ACHN (cell line): Measurements from ENCODE around the gene FUBP3.

Experiments used
- DNase-seq: peaks from one replicate; pipeline ENCODE4 v3.0.0-alpha.2; 2015
- in situ Hi-C: cut with HindIII; loops from 2 replicates; pipeline ENCODE4 v1.10.0; 2017; ENCODE audit warnings: low sequenced_read_pairs, low pct_ligation_motif_present, low pct_unique_long_range_greater_than_20kb

FUBP3 gene

DNA sequence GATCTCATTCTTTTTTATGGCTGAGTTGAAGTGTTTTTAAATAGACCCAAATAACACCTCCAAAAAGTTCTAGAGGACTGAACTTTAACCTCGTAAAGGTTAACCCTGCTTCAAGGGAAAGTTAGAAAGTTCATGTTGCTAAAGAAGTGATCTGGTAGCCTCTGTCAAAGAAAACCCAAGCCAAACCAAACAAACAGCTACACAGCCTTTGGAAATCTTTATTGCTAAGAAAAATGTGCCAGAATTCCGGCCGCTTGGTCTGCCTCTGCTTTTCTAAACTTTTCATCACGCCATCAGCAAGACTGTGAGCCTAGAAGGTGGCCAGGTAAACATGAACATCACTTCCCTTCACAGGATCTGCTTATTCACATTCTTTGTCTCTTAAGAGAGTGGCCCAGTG, 17.9 kb downstream of the FUBP3 start:
- in situ Hi-C loops: no loop called here
- DNase-seq: no peak

DNA sequence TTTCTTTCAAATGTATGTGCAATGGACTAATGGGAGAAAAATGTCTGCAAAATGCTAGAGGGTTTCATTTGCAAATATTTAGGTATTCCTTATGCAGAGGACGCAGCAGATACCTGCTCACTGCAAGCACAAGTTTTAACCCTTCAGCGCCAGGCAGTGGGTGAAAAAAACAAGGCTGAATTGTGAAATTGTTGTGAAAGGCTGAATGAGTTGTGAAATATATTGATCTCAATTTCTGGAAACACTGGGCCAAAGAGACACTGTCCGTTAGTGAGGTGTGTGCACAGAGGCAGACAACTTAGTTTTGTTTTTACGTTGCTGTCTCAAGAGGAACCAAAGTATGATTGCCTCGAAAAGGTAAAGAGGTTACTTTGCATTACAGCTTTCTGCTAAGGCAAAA, 18.8 kb downstream of the FUBP3 start:
- no peak for DNase-seq
- in situ Hi-C loops: no loop called here

DNA sequence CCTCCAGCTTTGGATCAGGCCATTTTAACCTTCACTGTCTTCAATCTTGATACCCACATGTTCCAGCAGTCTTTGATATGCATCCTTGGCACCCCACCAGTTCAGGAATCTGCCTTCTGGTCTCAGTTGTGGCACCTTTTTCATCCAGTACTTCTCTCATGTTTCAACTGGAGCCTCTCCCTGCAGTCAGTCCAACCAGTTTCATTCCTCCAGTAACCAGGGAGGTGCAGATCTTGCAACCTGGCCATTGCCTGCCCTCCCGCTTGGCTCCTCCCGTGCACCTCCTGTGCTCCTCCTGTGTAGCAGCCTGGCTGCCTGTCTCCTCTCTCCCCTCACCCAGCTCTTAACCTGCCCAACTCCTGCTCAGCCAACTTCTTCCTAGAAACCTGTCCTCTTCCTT, 20.2 kb downstream of the FUBP3 start:
- no peak for DNase-seq
- in situ Hi-C loops: no loop called here

DNA sequence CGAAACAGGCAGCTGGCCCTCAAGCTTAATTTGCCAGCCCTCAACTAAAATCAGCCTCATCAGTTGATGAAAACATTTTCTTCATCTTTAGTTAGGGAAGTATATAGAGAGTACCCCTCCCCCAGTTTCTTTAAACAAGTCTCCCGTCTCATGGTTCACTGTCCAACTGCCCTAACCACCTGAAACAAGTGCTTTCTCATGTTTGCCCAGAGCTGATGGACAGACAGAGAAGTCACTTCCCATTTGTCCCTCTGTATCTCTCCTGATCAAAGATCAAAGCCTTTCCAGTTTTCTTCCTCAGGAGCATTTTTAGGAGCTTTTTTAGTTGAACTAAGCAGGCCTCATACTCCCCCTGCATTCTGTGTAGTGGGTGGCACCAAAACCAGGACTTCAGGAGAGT, 21.7 kb downstream of the FUBP3 start:
- in situ Hi-C loops: no loop called here
- no peak for DNase-seq

DNA sequence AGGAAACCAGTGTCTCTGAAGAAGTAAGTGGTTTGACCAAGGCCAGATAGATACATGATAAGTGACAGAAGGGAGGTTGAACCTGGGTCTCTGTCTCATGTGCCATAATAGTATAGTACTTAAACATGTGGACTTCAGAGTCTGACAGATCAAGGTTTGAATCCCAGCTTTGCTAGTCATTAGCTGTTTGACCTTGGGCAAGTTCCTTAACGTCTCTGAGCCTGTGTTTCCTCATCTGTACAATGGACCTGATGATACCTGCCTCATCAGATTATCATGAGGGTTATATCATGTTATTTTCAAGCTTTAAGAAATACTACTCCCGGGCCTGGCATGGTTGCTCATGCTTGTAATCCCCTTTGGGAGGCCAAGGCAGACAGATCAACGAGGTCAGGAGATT, 24.9 kb downstream of the FUBP3 start:
- no peak for DNase-seq
- in situ Hi-C loops: no loop called here

DNA sequence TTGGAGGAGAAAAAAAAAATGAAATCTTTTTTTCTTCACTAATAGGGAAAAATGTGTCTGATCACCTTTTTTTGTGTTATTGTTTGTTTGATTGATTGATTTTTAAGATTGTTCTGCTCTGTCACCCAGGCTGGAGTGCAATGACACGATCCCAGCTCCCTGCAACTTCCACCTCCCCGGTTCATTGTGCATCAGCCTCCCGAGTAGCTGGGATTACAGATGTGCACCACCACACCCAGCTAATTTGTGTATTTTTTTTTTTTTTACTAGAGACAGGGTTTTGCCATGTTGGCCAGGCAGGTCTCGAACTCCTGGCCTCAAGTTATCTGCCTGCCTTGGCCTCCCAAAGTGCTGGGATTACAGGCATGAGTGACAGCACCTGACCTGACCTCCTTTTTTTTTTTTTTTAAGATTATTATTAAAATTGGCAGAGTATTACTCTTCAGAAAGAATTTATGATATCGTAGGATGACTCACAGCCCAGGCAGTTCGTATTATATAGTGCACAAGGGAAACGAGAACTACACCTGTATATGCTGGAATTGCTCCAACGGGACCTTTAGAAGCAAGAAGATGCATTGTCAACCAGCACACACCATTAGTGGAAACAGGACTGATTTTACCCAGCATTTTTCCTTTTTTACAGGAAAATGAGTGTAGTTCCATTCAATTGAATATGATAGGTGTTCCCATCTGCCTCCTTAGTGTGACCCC, 27.7 kb downstream of the FUBP3 start:
- in situ Hi-C loops: no loop called here
- no peak for DNase-seq

DNA sequence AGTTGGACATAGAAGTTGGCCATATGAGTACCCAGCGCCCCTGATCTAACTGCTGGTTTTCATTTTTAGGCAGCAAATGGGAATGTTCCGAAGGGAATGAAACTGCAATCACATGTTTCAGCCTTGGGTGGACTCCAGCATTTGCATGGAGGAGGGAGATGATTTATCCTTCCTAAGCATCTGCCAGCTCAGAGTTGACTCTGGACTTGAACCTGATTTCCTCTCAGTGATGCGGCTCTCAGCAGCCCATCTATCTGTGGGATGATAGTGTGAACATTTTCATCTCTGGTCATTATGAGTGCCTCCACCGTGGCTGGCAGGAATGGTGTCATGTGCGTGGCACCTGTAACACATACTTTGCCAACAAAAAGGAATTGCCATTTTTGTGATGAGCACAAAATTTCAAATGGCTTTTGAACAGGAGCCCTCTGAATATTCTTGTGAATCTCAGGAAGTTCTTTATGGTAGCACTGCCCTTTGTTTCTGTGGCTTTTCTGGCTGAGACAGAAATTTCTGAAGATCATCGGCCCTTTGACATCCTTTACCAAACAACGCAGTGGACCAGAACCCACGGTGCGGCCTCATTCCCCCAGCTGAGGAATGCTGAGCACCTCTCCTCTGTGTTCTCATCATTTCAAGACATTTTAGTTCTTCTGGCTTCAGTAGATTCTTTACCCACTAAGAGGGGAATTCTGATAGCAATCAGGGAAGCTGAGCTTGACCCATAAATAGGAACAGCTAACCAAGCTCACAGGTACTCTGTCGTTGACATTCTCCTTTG, 28.5 kb downstream of the FUBP3 start:
- DNase-seq: no peak
- in situ Hi-C loops: no loop called here

DNA sequence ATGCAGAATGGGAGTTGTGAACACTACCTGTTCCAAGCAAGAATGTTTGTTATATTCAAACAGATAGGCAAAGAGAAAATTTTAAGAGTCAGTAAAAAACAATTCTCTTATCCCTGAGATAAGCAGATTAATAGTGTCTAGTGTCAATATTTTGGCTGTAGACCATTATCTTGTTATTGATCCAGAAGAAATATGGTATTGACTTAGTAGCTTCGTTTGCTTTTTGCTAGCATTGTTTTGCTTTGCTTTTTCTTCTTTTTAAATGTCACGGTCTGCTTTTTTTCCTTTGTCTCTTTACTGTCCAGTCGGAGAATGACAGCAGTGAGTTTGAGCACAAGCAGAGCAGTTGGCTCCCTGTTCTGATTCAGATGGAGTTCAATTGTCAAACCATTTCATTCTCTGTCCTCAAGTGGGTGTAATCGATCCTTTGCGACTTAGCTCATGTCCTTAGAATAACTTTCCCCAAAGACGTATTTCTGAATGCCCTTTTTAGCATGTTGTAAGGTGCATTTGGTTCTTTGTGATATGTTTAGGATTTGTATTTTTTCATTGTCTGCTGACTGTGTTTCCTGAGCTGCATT, 29.3 kb downstream of the FUBP3 start:
- DNase-seq: no peak
- in situ Hi-C loops: no loop called here

DNA sequence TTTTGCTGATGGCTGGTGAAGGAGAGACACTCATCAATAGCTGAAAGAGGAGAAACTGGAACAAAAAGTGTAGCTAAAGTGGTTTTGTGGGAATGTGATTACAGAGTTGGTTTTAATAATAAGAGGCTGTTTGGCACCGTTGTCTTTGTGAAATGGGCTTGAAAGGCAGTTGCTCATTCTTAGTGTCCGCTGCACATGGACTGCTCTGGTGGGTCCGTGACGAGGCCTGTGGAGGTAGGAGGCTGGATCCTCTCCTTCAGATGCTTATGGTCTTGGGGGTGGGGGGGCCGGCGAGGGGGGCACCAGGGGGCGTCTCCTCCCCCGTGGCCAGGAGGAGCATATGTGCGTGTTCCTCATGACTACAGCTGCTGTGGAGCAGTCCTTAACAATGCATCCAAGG, 29.8 kb downstream of the FUBP3 start:
- no peak for DNase-seq
- in situ Hi-C loops: no loop called here

DNA sequence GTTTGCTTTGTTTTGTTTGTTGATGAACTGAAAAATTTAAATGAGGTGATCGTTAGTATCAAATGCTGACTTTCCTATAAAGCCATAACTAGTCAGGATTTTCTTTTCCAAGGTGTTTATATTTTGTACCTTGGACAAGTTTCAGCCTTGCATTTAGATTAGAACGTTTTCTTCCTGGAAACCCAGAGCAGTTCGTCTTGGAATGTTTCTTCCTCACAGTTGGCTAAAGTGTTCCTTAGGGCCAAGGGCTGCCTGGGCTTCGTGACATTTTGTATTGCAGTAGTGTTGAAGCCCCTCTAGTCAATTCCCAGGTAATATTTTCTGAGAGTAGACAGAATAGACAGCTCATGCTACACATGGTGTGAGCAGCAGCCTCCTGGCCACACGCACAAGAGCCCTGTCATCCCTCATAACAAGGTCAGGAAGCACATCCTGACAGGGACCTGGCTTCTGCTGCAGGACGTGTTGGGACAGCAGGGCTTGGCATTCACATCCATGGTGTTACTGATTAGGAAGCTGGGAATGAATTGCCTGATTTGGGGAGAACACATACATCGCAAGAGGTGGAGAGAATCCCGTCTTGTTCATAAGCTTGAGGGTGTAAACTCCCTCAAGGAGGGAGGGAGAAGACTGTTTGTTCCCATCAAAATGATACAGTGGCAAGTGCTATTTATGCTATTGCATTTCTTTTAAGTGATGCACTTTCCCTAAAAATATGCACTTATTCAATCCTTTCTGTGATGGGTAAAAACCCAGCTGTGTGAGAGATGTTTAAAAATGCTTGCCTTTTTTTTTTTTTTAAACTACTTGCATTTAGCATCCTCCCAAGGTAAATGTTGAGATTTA, 31.7 kb downstream of the FUBP3 start:
- no peak for DNase-seq
- in situ Hi-C loops: no loop called here

DNA sequence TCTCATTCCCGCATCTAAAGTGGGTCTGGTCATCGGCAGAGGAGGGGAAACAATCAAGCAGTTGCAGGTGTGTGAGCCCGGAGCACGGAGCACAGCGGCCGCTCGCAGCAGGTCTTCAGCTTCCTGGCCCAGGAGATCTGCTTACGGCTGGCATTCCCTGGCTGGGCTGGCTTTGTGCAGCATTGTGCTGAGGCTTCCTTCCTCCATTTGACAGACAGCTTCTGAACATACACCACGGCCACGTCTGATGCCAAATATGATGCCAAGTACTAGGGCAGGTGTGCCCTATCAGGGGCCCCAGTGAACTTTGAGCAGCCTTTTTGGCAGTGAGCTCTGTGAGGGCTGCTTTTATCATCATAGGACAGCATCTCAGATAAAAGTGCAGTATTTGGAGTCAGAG, 37.1 kb downstream of the FUBP3 start:
- no peak for DNase-seq
- in situ Hi-C loops: no loop called here

DNA sequence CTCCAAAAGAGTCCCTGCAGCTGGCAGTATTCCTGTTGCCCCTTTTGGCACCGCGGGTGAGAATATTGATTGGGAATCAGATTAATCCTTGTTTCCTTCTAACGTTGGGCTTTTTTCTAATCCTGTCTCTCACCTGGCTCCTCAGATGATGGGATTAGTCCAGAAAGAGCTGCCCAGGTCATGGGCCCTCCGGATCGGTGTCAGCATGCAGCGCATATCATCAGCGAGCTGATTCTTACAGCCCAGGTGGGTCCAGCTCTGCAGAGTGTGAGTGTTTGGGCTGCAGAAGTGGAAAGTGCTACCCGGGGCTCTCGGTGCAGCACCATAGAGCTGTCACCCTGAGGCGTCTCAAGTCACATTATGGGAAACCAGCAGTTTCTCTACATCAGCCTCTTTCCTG, 44.1 kb downstream of the FUBP3 start:
- no peak for DNase-seq
- in situ Hi-C loops: no loop called here

DNA sequence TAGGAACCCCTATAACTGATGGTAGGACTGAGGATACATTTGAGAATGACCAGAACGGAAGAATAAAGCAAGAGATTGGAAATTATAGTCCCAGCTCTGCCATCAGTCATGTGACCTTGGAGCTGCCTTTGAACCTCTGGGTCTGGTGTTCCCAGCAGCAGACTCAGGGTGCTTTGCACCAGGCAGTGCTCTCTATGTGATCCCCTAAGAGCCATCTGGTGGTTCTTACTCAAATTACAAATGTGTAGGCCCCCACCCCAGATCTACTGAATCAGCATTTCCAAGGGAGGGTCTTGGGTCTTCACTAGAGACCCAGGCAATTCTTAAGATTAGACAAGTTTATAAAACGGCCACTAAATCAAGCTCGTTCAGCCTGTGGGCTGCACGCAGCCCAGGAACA, 44.8 kb downstream of the FUBP3 start:
- DNase-seq: no peak
- in situ Hi-C loops: no loop called here

DNA sequence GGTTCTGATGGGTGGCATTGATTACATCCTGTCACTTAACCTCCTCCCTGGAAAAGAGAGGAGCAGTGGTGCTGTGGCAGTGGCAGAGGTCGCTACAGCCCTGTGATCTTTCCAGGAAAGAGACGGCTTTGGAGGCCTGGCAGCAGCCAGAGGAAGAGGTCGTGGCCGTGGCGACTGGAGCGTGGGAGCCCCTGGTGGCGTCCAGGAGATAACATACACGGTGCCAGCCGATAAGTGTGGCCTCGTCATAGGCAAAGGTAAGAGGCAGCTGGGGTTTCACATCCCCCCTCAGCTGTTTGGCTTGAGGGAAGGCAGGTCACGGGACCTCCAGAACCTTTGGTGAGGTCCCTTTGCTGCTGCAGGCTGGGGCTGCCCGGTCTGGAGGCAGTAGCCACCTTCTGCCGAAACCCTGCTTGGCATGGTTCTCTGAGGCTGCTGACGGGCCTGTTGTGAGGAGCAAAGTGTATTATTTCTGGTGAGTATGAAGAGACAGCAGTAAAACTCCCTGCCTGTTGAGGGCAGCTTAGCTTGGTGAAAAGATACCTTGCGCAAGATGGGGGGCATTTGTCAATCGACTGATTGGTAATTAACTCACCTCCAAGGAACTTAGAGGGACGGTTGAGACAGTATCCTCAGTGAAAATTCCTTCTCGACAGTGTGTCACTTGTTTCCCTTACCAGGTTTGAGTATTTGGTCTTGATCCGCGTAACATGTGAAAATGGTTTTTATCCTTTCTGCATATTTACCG, 47.0 kb downstream of the FUBP3 start:
- DNase-seq: no peak
- in situ Hi-C loops: no loop called here

DNA sequence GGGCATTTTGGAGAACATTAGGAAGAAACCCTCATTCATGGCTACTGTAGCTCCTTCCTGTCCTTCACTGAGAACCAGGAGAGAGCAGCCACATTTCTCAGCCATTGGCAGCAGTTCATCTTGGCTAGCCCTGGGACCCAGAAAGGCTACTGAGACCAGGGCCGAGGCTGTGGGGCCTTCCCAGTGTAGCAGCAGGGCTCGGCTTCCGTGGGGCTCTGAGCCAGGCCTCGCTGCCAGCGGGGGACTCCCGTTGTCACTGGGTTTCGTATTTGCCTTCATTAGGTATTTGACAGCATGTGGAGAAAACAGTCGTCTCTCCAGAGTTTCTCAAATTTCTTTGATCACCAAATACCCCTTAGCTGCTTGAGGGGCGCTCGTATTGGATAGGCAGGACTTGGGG, 47.7 kb downstream of the FUBP3 start:
- DNase-seq: no peak
- in situ Hi-C loops: no loop called here

DNA sequence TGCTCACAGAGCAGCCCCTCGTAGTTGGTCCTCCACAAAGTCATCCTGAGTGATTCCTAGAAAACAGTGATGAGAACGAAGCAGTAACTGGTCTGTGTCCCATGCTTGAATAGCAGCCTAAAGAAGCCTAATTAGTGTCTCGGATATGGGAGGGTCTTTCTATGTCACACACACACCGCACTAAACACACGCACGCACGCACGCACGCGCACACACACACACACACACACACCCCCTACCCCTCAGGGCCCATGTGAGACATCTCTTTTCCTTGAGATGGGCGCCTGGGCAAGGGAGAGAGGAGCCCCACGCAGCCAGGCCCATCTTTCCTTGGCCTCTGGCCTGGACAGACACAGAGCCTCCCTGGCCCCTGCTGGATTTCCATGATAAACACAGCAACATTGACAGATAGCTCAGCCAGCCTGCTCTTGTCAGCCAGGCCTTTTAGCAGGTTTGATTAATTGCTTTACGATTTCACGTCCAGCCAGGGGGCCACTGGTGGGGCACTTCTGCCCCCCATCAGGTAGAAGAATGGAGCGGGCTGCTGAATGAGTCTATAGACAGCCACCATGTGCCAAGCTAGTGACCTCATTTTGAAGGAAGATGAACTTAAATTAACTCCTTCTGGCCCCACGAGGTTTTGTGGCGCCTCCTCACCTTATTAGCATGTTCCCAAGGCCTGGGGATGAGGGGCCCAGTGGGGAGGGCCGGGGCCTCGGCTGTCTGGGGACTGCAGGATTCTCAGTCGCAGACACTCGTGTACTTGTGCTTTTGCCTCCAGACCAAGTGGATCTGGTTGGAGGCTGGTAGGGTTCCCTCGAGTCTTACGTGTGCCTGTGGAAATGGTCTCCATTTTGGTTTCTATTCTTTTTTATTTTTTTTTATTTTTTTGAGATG, 48.8 kb downstream of the FUBP3 start:
- in situ Hi-C loops: no loop called here
- no peak for DNase-seq

DNA sequence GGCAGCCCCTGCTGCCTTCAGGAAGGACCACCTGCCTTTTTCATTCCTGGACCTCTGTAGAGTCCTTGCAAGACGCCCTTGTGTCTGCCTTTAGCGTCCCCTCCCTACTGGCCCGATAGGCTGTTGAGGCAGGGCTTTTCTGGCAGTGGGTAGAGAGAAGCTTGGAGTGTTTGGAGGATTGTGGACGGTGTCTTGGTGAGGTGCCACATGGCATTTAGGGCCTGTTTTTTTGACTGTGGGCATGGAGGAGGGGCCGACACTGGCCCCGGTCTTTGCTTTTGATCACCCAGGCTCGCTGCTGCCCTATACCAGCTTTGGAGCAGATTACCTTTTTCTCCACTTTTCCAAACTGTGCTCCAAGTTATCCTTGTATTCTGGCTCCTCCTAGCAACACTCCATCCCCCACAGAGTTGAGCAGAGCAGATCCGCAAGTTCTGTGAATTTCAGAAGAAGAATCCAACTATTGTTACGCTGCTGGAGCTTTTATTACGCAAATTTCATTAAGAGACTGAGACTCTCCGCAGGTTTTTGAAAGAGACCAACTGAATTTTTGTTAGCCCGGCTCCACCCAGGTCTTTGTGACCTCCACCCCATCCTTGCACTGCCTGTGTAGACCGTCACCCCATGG, 50.2 kb downstream of the FUBP3 start:
- in situ Hi-C loops: no loop called here

More for the DNA sequence above, 50.2 kb downstream of the FUBP3 start:
- DNase-seq: no peak
